ENCODE measurements around the gene ATP11B. TPM values are rescaled to one million over a fixed set of nuclear protein-coding genes. Genes with fewer than 3 reads are reported as not detected.

ATP11B gene
- total and polyA plus RNA-seq, 9 of the 15 experiments (the other 6 are each of a cell fraction or from before 2014, with no cell fraction given), result 11.9 to 68.7 (median 41.8) TPM

GRCh38 chr3:182920515-182921084, 127.3 kb downstream of the ATP11B start (continued):
- TF ChIP-seq JUNB (CRISPR knock-in tag; conservative IDR thresholded peaks at IDR 0.05), result no peak
- TF ChIP-seq MTA1 (IDR thresholded peaks at IDR 0.05; ENCODE audit: borderline replicate concordance), result peak; percentile 63; the same call in 1 of the 2 replicates
- peak; percentile 76; the same call in 1 of the 2 replicates for TF ChIP-seq ZNF766 (CRISPR knock-in tag; conservative IDR thresholded peaks at IDR 0.05)
- no peak for TF ChIP-seq OTX1 (CRISPR knock-in tag; IDR thresholded peaks at IDR 0.05)
- TF ChIP-seq ZFP30 (CRISPR knock-in tag; IDR thresholded peaks at IDR 0.05; ENCODE audit: borderline replicate concordance), result no peak
- TF ChIP-seq ID3 (CRISPR knock-in tag; IDR thresholded peaks at IDR 0.05), result no peak
- TF ChIP-seq ID3 (tag; IDR thresholded peaks at IDR 0.05), result 0 out of 2 replicates have a peak, but pooled peaks have one; percentile 38
- TF ChIP-seq DACH1 (IDR thresholded peaks at IDR 0.05; ENCODE audit: partially characterized antibody), result peak; percentile 89
- no peak for TF ChIP-seq DDX20 (tag; IDR thresholded peaks at IDR 0.05; ENCODE audit: low read depth)
- TF ChIP-seq HMGXB4 (CRISPR knock-in tag; IDR thresholded peaks at IDR 0.05), result no peak
- TF ChIP-seq FUS (optimal IDR thresholded peaks at IDR 0.05; ENCODE audit: low read depth, low read length), result no peak
- TF ChIP-seq ZKSCAN3 (CRISPR knock-in tag; IDR thresholded peaks at IDR 0.05), result no peak
- TF ChIP-seq TFAP4 (CRISPR knock-in tag; IDR thresholded peaks at IDR 0.05; ENCODE audit: borderline replicate concordance), result peak; percentile 94
- no peak for TF ChIP-seq E2F5 (CRISPR knock-in tag; IDR thresholded peaks at IDR 0.05)
- peak; percentile 77; the same call in 1 of the 2 replicates for TF ChIP-seq ZBTB2 (IDR thresholded peaks at IDR 0.05)
- TF ChIP-seq KAT7 (CRISPR knock-in tag; IDR thresholded peaks at IDR 0.05; ENCODE audit: borderline replicate concordance), result no peak
- peak; percentile 88 for TF ChIP-seq PML (IDR thresholded peaks at IDR 0.05; ENCODE audit: low read length)
- TF ChIP-seq ARID1B (IDR thresholded peaks at IDR 0.05), result peak; percentile 96
- TF ChIP-seq CGGBP1 (CRISPR knock-in tag; IDR thresholded peaks at IDR 0.05), result 0 out of 2 replicates have a peak, but pooled peaks have one; percentile 23
- no peak for TF ChIP-seq ZNF764 (CRISPR knock-in tag; IDR thresholded peaks at IDR 0.05; ENCODE audit: low read depth)
